Fibroblast of the aortic adventitia (primary cell): Measurements from ENCODE around the gene ACSF3. TPM values are rescaled to one million over a fixed set of nuclear protein-coding genes. Genes with fewer than 3 reads are reported as not detected.

ENCODE experiments used
- DNase-seq: peaks from one replicate; pipeline ENCODE4 v3.0.0-alpha.2; 2010; ENCODE audit warnings: low read depth
- H3K4me3 ChIP-seq: 2 replicates; pipeline ENCODE4 v1.5.1; 2011; ENCODE audit warnings: low read depth, mild to moderate bottlenecking, control low read depth, low read length, moderate library complexity
- CTCF ChIP-seq: IDR thresholded peaks from 2 replicates; pipeline ENCODE4 v1.5.1; 2011; ENCODE audit warnings: mild to moderate bottlenecking, low read length, control low read depth, inconsistent platforms; ENCODE audit not compliant: insufficient read depth
- total RNA-seq: library from RNA; depleted of rRNA; stranded (reverse); fragments of >200 nt; gene quantifications from 2 replicates; pipeline ENCODE4 v1.2.3, GENCODE V29; 2012; ENCODE audit warnings: low replicate concordance

ACSF3 gene
- total RNA-seq, 1 donor: 17.6 TPM

- no peak for DNase-seq
- no peak for TF ChIP-seq CTCF
- H3K4me3 ChIP-seq: no peak overlapping the region
These were observed 37.6 kb upstream of the ACSF3 start for GRCh38 chr16:89055894-89056555.

GRCh38 chr16:89056592-89056991 lies 37.1 kb upstream of the ACSF3 start:
- DNase-seq: no peak
- H3K4me3 ChIP-seq: no peak overlapping the region
- TF ChIP-seq CTCF: no peak

GRCh38 chr16:89057738-89058137 lies 35.9 kb upstream of the ACSF3 start:
- DNase-seq: no peak
- no peak for TF ChIP-seq CTCF
- H3K4me3 ChIP-seq: no peak overlapping the region

- TF ChIP-seq CTCF: no peak
- no peak for DNase-seq
These were observed 34.8 kb upstream of the ACSF3 start for GRCh38 chr16:89058812-89059211.

GRCh38 chr16:89060207-89060794 lies 33.4 kb upstream of the ACSF3 start:
- H3K4me3 ChIP-seq: no peak overlapping the region
- no peak for DNase-seq
- no peak for TF ChIP-seq CTCF

More at GRCh38 chr16:89058812-89059211, 34.8 kb upstream of the ACSF3 start:
- H3K4me3 ChIP-seq: no peak overlapping the region

- TF ChIP-seq CTCF: no peak
- no peak for DNase-seq
- no peak overlapping the region for H3K4me3 ChIP-seq
These were observed 32.6 kb upstream of the ACSF3 start for GRCh38 chr16:89061086-89061485.
